ENCODE results near the gene PRSS16.

The PRSS16 gene

GRCh38 chr6:27293436-27294098 is 46.1 kb downstream of the PRSS16 start:
- ATAC-seq (ENCODE audit: low read depth) = 0 out of 3 replicates have a peak, but pooled peaks have one; percentile 22

GRCh38 chr6:27294409-27294808 is 46.9 kb downstream of the PRSS16 start:
- H3K4me1 ChIP-seq (ENCODE audit: insufficient read depth, poor library complexity, severe bottlenecking) = peaks cover 20% of the 10 kb centered on the region
- no peaks in the 10 kb centered on the region for H3K27me3 ChIP-seq (ENCODE audit: insufficient read depth, poor library complexity, severe bottlenecking)
- no peaks in the 10 kb centered on the region for H3K9me3 ChIP-seq (ENCODE audit: severe bottlenecking)
- peak overlapping the region; percentile 41 for H3K4me3 ChIP-seq (ENCODE audit: severe bottlenecking)
- no peak for TF ChIP-seq CTCF (IDR thresholded peaks at IDR 0.05; ENCODE audit: poor library complexity, severe bottlenecking)
- no peak overlapping the region for H3K27ac ChIP-seq (ENCODE audit: poor library complexity, severe bottlenecking)
- H3K36me3 ChIP-seq (ENCODE audit: low read depth) = no peaks in the 10 kb centered on the region
- ATAC-seq (ENCODE audit: low read depth) = no peak
- no peak for DNase-seq (ENCODE audit: low spot score)

More at GRCh38 chr6:27293436-27294098, 46.1 kb downstream of the PRSS16 start:
- Histone ChIP-seq H3K4me1 (ENCODE audit: insufficient read depth, poor library complexity, severe bottlenecking) (peaks cover 21% of the 10 kb centered on the region), H3K27me3 (ENCODE audit: insufficient read depth, poor library complexity, severe bottlenecking) (no peaks in the 10 kb centered on the region), H3K4me3 (ENCODE audit: severe bottlenecking) (peak overlapping the region; percentile 26), H3K27ac (ENCODE audit: poor library complexity, severe bottlenecking) (no peak overlapping the region), H3K36me3 (ENCODE audit: low read depth) (no peaks in the 10 kb centered on the region), H3K9me3 (ENCODE audit: severe bottlenecking) (no peaks in the 10 kb centered on the region)
- no peak for TF ChIP-seq CTCF (IDR thresholded peaks at IDR 0.05; ENCODE audit: poor library complexity, severe bottlenecking)
- DNase-seq (ENCODE audit: low spot score) = no peak

- Histone ChIP-seq H3K36me3 (ENCODE audit: low read depth) (no peaks in the 10 kb centered on the region), H3K9me3 (ENCODE audit: severe bottlenecking) (no peaks in the 10 kb centered on the region), H3K27ac (ENCODE audit: poor library complexity, severe bottlenecking) (peak overlapping the region; percentile 35), H3K4me3 (ENCODE audit: severe bottlenecking) (peak overlapping the region; percentile 41), H3K4me1 (ENCODE audit: insufficient read depth, poor library complexity, severe bottlenecking) (peaks cover 13% of the 10 kb centered on the region), H3K27me3 (ENCODE audit: insufficient read depth, poor library complexity, severe bottlenecking) (no peaks in the 10 kb centered on the region)
- TF ChIP-seq CTCF (IDR thresholded peaks at IDR 0.05; ENCODE audit: poor library complexity, severe bottlenecking) = no peak
- DNase-seq (ENCODE audit: low spot score) = no peak
- peak; percentile 60 for ATAC-seq (ENCODE audit: low read depth)
Observed at GRCh38 chr6:27295301-27296079, 48.0 kb downstream of the PRSS16 start.

GRCh38 chr6:27296106-27296783 is 48.7 kb downstream of the PRSS16 start:
- ATAC-seq (ENCODE audit: low read depth) (peak; percentile 59), DNase-seq (ENCODE audit: low spot score) (no peak)
- Histone ChIP-seq H3K4me3 (ENCODE audit: severe bottlenecking) (peak overlapping the region; percentile 41), H3K36me3 (ENCODE audit: low read depth) (no peaks in the 10 kb centered on the region), H3K4me1 (ENCODE audit: insufficient read depth, poor library complexity, severe bottlenecking) (peaks cover 13% of the 10 kb centered on the region), H3K27ac (ENCODE audit: poor library complexity, severe bottlenecking) (peak overlapping the region; percentile 35), H3K9me3 (ENCODE audit: severe bottlenecking) (no peaks in the 10 kb centered on the region), H3K27me3 (ENCODE audit: insufficient read depth, poor library complexity, severe bottlenecking) (no peaks in the 10 kb centered on the region)
- no peak for TF ChIP-seq CTCF (IDR thresholded peaks at IDR 0.05; ENCODE audit: poor library complexity, severe bottlenecking)

All from RWPE2 (cell line).